Vagina (tissue), 2 donors: ENCODE data around the gene GPI.

Experiments
- POLR2A ChIP-seq, 2 donors: fragments of 450-650 bp; IDR thresholded peaks; one replicate each; pipeline ENCODE4 v1.6.1; 2017; ENCODE audit warnings: antibody characterized with exemption in 2 of 2, mild to moderate bottlenecking in 2 of 2, moderate library complexity in 2 of 2
- TF ChIP-seq, protein P1 (sequence below), 3 experiments: fragments of 450-650 bp in 2 of 3; fragments of 200-600 bp in 1 of 3; sonication (generic) in 1 of 3; IDR thresholded peaks; one replicate each; pipeline ENCODE4 v1.5.1; 2017 to 2019; ENCODE audit warnings: antibody characterized with exemption in 3 of 3, mild to moderate bottlenecking in 2 of 3, moderate library complexity in 2 of 3

DNA sequence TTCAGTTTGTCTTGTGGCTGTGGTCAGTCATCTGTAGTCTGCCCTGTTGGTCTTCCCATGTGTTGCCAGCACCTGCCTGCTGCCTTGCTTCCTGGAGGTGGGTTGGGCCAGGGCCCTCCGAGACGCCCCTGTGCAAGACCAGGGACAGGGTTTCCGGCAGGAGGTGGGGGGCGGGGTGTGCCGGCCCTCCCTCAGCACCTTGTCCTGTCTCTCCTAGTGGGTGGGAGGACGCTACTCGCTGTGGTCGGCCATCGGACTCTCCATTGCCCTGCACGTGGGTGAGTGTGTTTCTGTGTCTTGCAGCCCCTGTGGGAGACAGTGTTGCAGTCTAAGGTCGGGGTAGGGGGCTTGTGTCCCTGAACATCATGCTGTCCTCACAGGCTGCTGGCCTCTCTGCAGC lies 28.0 kb downstream of the GPI start:
- TF ChIP-seq POLR2A (IDR thresholded peaks at IDR 0.05): no peak
- TF ChIP-seq, protein P1, sequence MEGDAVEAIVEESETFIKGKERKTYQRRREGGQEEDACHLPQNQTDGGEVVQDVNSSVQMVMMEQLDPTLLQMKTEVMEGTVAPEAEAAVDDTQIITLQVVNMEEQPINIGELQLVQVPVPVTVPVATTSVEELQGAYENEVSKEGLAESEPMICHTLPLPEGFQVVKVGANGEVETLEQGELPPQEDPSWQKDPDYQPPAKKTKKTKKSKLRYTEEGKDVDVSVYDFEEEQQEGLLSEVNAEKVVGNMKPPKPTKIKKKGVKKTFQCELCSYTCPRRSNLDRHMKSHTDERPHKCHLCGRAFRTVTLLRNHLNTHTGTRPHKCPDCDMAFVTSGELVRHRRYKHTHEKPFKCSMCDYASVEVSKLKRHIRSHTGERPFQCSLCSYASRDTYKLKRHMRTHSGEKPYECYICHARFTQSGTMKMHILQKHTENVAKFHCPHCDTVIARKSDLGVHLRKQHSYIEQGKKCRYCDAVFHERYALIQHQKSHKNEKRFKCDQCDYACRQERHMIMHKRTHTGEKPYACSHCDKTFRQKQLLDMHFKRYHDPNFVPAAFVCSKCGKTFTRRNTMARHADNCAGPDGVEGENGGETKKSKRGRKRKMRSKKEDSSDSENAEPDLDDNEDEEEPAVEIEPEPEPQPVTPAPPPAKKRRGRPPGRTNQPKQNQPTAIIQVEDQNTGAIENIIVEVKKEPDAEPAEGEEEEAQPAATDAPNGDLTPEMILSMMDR (IDR thresholded peaks at IDR 0.05): no peak
